Thyroid gland (tissue), 4 donors: ENCODE measurements around the gene IPMK.

Source experiments
- CTCF ChIP-seq, 6 experiments: fragments of 200-600 bp in 3 of 6; fragments of 450-650 bp in 3 of 6; sonication (generic) in 3 of 6; IDR thresholded peaks; one replicate each; pipeline ENCODE4 v1.5.1; 2016 to 2019; ENCODE audit warnings: antibody characterized with exemption in 6 of 6, mild to moderate bottlenecking in 2 of 6, inconsistent platforms in 1 of 6, moderate library complexity in 1 of 6
- POLR2A ChIP-seq, 2 donors: fragments of 450-650 bp; IDR thresholded peaks; one replicate each; pipeline ENCODE4 v1.6.1; 2017; ENCODE audit warnings: antibody characterized with exemption in 2 of 2, mild to moderate bottlenecking in 2 of 2, moderate library complexity in 1 of 2

- TF ChIP-seq CTCF (IDR thresholded peaks at IDR 0.05): no peak
- peak in 1 of 2 donors; percentile 2 for TF ChIP-seq POLR2A (IDR thresholded peaks at IDR 0.05)
These were observed 625 bp downstream of the IPMK start for GRCh38 chr10:58266826-58267712.
